Measurements from ENCODE around the gene ENAH.
A peak's percentile ranks its signal among the peaks of the same experiment; 100 is the strongest.

The ENAH gene

DNA sequence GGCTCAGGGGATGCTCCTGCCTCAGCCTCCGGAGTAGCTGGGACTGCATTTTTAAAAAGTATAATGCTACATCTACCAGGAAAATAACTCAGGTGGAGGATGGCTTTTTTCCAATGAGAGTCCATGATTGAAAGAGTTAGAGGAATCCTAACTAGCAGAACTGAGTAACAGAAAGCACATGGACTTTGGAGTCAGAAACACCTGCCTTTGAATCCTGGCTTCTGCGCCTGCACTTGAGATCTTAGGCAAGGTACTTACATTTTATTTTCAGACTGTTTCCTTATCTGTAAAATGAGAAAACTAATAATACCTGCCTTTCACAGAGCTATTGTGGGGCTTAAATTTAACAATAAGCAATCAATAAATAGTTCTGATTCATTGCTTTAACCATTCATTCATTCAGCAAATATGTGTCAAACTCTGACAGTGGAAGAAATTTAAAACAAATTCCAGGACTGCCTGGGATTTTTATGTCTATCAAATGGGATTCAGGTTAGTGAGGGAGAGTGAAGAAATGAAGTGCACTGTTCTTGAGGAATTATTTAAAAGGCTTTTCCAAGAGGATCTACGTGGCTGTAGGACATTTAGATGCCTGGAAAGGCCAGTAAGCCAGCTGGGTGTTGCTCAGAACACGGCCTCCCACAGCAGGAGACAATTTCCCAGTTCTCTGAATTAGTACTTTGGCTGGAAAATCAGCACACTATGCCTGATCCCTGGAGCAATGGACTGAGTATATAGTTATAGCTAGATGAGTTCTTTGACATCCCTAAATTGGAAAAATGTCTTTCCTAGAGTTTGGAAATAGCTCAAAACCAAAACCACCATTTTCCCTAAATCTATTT is 212.3 kb downstream of the ENAH start:
- Histone ChIP-seq H3K9me3 (ENCODE audit: control insufficient read depth, low read length) (no peaks in the 10 kb centered on the region), H3K4me1 (ENCODE audit: control insufficient read depth, insufficient read depth, low read depth, low read length) (peaks cover 22% of the 10 kb centered on the region), H3K4ac (ENCODE audit: low read depth in 1 of 2, low read length in 2 of 2) (no peak overlapping the region), H2BK15ac (ENCODE audit: low read depth, poor library complexity, severe bottlenecking) (no peak overlapping the region), H2AK5ac (ENCODE audit: low read length, severe bottlenecking) (no peak overlapping the region), H3K4me3 (ENCODE audit: insufficient read depth in 1 of 2, low read depth in 1 of 2, low read length in 2 of 2) (no peak overlapping the region), H3K4me2 (ENCODE audit: low read length, poor library complexity, severe bottlenecking) (no peak overlapping the region), H4K91ac (ENCODE audit: low read length) (no peak overlapping the region), H3K79me1 (replicated peaks; ENCODE audit: low read length, poor library complexity, severe bottlenecking) (no peaks in the 10 kb centered on the region), H2BK5ac (ENCODE audit: low read depth, low read length, poor library complexity, severe bottlenecking) (no peak overlapping the region), H3K9ac (ENCODE audit: low read length) (no peak overlapping the region), H2AFZ (ENCODE audit: low read depth, low read length) (no peak overlapping the region), H3K23ac (ENCODE audit: low read length in 2 of 2) (no peak overlapping the region), H3K27ac (ENCODE audit: low read length, poor library complexity, severe bottlenecking) (peak overlapping the region; percentile 40), H3K27me3 (ENCODE audit: control insufficient read depth in 1 of 2, insufficient read depth in 1 of 2, low read length in 2 of 2) (peaks cover 0 to 7% of the 10 kb centered on the region in 2 experiments), H2BK120ac (ENCODE audit: low read depth, low read length) (no peak overlapping the region), H2BK12ac (ENCODE audit: low read length in 2 of 2) (no peak overlapping the region), H4K8ac (ENCODE audit: low read length) (no peak overlapping the region), H3K18ac (ENCODE audit: low read depth in 1 of 2, low read length in 2 of 2) (no peak overlapping the region), H3K36me3 (ENCODE audit: control insufficient read depth in 1 of 2, insufficient read depth in 2 of 2, low read depth in 1 of 2, low read length in 2 of 2) (no peaks in the 10 kb centered on the region), H3K14ac (ENCODE audit: low read length in 2 of 2) (no peak overlapping the region)
- no peak for DNase-seq
- WGBS, result 90% methylated on average over 2 of the region's 4 CpGs

GRCh38 chr1:225437710-225438437 is 215.0 kb downstream of the ENAH start:
- no peak overlapping the region for H3K4me2 ChIP-seq (ENCODE audit: low read length, poor library complexity, severe bottlenecking)
- H3K36me3 ChIP-seq (ENCODE audit: control insufficient read depth in 1 of 2, insufficient read depth in 2 of 2, low read depth in 1 of 2, low read length in 2 of 2), result no peaks in the 10 kb centered on the region
- no peak overlapping the region for H2BK15ac ChIP-seq (ENCODE audit: low read depth, poor library complexity, severe bottlenecking)
- H2AFZ ChIP-seq (ENCODE audit: low read depth, low read length), result no peak overlapping the region
- no peak overlapping the region for H3K23ac ChIP-seq (ENCODE audit: low read length in 2 of 2)
- no peak overlapping the region for H4K8ac ChIP-seq (ENCODE audit: low read length)
- no peak overlapping the region for H3K4me3 ChIP-seq (ENCODE audit: insufficient read depth in 1 of 2, low read depth in 1 of 2, low read length in 2 of 2)
- no peak overlapping the region for H3K9ac ChIP-seq (ENCODE audit: low read length)
- WGBS, result 95% methylated on average over 5 of the region's 5 CpGs
- no peaks in the 10 kb centered on the region for H3K79me1 ChIP-seq (replicated peaks; ENCODE audit: low read length, poor library complexity, severe bottlenecking)
- H2BK12ac ChIP-seq (ENCODE audit: low read length in 2 of 2), result no peak overlapping the region
- H3K4me1 ChIP-seq (ENCODE audit: control insufficient read depth, insufficient read depth, low read depth, low read length), result peaks cover 10% of the 10 kb centered on the region
- no peak overlapping the region for H3K27ac ChIP-seq (ENCODE audit: low read length, poor library complexity, severe bottlenecking)
- no peak overlapping the region for H4K91ac ChIP-seq (ENCODE audit: low read length)
- H3K9me3 ChIP-seq (ENCODE audit: control insufficient read depth, low read length), result no peaks in the 10 kb centered on the region
- no peak overlapping the region for H3K4ac ChIP-seq (ENCODE audit: low read depth in 1 of 2, low read length in 2 of 2)
- H3K18ac ChIP-seq (ENCODE audit: low read depth in 1 of 2, low read length in 2 of 2), result no peak overlapping the region
- peak; percentile 41 for DNase-seq
- peak overlapping the region; percentile 54 for H2AK5ac ChIP-seq (ENCODE audit: low read length, severe bottlenecking)
- H3K14ac ChIP-seq (ENCODE audit: low read length in 2 of 2), result no peak overlapping the region
- no peak overlapping the region for H2BK5ac ChIP-seq (ENCODE audit: low read depth, low read length, poor library complexity, severe bottlenecking)
- H3K27me3 ChIP-seq (ENCODE audit: control insufficient read depth in 1 of 2, insufficient read depth in 1 of 2, low read length in 2 of 2), result peaks cover 0 to 18% of the 10 kb centered on the region in 2 experiments
- no peak overlapping the region for H2BK120ac ChIP-seq (ENCODE audit: low read depth, low read length)

Measured in mesenchymal stem cell (in vitro differentiated cells and primary cell).